Endothelial cell (in vitro differentiated cells): ENCODE measurements around the gene KCNJ11. TPM values are rescaled to one million over a fixed set of nuclear protein-coding genes. Genes with fewer than 3 reads are reported as not detected.

ENCODE experiments used
- DNase-seq: peaks from one replicate; pipeline ENCODE4 v3.0.0; 2021; ENCODE audit warnings: low spot score
- H3K27ac Mint-ChIP-seq: one replicate; pipeline ENCODE4 v1.8.0; 2021; ENCODE audit warnings: mixed read lengths, inconsistent platforms; ENCODE audit not compliant: unreplicated experiment
- H3K27me3 Mint-ChIP-seq: one replicate; pipeline ENCODE4 v1.8.0; 2021; ENCODE audit warnings: mild to moderate bottlenecking, moderate library complexity, mixed read lengths, inconsistent platforms; ENCODE audit not compliant: unreplicated experiment
- H3K36me3 Mint-ChIP-seq: one replicate; pipeline ENCODE4 v1.8.0; 2021; ENCODE audit warnings: mild to moderate bottlenecking, low read depth, mixed read lengths, inconsistent platforms; ENCODE audit not compliant: unreplicated experiment
- H3K4me1 Mint-ChIP-seq: one replicate; pipeline ENCODE4 v1.8.0; 2021; ENCODE audit warnings: mild to moderate bottlenecking, mixed read lengths, inconsistent platforms; ENCODE audit not compliant: unreplicated experiment
- H3K4me3 Mint-ChIP-seq: one replicate; pipeline ENCODE4 v1.8.0; 2021; ENCODE audit warnings: mild to moderate bottlenecking, mixed read lengths, inconsistent platforms; ENCODE audit not compliant: unreplicated experiment
- H3K9me3 Mint-ChIP-seq: one replicate; pipeline ENCODE4 v1.8.0; 2021; ENCODE audit warnings: mixed read lengths, inconsistent platforms; ENCODE audit not compliant: unreplicated experiment
- CTCF ChIP-seq: fragments of 200-600 bp; sonication (generic); IDR thresholded peaks from one replicate; pipeline ENCODE4 v1.5.0; 2021; ENCODE audit warnings: antibody characterized with exemption; ENCODE audit not compliant: unreplicated experiment
- total RNA-seq: library from RNA; stranded (reverse); fragmentation: NEBNext Ultra II Directional; extraction: Animal tissue kit (Norgen Biotek cat#: 25700); gene quantifications from one replicate; pipeline ENCODE4 v1.2.1, GENCODE V29; 2021; ENCODE audit not compliant: unreplicated experiment

Gene KCNJ11
- total RNA-seq, 1 donor from 2014 or later = 0.46 TPM

GRCh38 chr11:17369684-17370243 lies 18.7 kb downstream of the KCNJ11 start:
- peaks cover 9% of the 10 kb centered on the region for H3K27me3 Mint-ChIP-seq
- no peak for TF ChIP-seq CTCF
- no peak overlapping the region for H3K4me3 Mint-ChIP-seq
- no peak overlapping the region for H3K27ac Mint-ChIP-seq
- DNase-seq = no peak
- peaks cover 22% of the 10 kb centered on the region for H3K9me3 Mint-ChIP-seq
- no peaks in the 10 kb centered on the region for H3K4me1 Mint-ChIP-seq
- peaks cover 26% of the 10 kb centered on the region for H3K36me3 Mint-ChIP-seq

- Mint-ChIP-seq H3K27ac (no peak overlapping the region), H3K27me3 (peaks cover 9% of the 10 kb centered on the region), H3K4me1 (no peaks in the 10 kb centered on the region), H3K36me3 (peaks cover 26% of the 10 kb centered on the region), H3K9me3 (peaks cover 22% of the 10 kb centered on the region), H3K4me3 (no peak overlapping the region)
- DNase-seq = no peak
- TF ChIP-seq CTCF = no peak
Measured at GRCh38 chr11:17369094-17369493, 19.4 kb downstream of the KCNJ11 start.

- H3K9me3 Mint-ChIP-seq = peaks cover 22% of the 10 kb centered on the region
- peaks cover 26% of the 10 kb centered on the region for H3K36me3 Mint-ChIP-seq
Measured at GRCh38 chr11:17368551-17368950, 19.9 kb downstream of the KCNJ11 start.

GRCh38 chr11:17366495-17366894 lies 22.0 kb downstream of the KCNJ11 start:
- peaks cover 18% of the 10 kb centered on the region for H3K36me3 Mint-ChIP-seq
- H3K27me3 Mint-ChIP-seq = peaks cover 9% of the 10 kb centered on the region
- H3K27ac Mint-ChIP-seq = no peak overlapping the region
- no peaks in the 10 kb centered on the region for H3K4me1 Mint-ChIP-seq
- TF ChIP-seq CTCF = no peak
- H3K9me3 Mint-ChIP-seq = peaks cover 10% of the 10 kb centered on the region
- no peak overlapping the region for H3K4me3 Mint-ChIP-seq
- no peak for DNase-seq

More at GRCh38 chr11:17368551-17368950, 19.9 kb downstream of the KCNJ11 start:
- Mint-ChIP-seq H3K4me1 (no peaks in the 10 kb centered on the region), H3K27me3 (peaks cover 9% of the 10 kb centered on the region), H3K4me3 (peak overlapping the region; percentile 48), H3K27ac (peak overlapping the region; percentile 44)
- TF ChIP-seq CTCF = no peak
- no peak for DNase-seq

- Mint-ChIP-seq H3K27me3 (peaks cover 16% of the 10 kb centered on the region), H3K4me1 (peaks cover 14% of the 10 kb centered on the region), H3K9me3 (no peaks in the 10 kb centered on the region), H3K27ac (no peak overlapping the region), H3K4me3 (no peak overlapping the region), H3K36me3 (peaks cover 8% of the 10 kb centered on the region)
- TF ChIP-seq CTCF = peak; percentile 76
- peak; percentile 77 for DNase-seq
Measured at GRCh38 chr11:17354601-17354991, 33.9 kb downstream of the KCNJ11 start.
